IPS DF 6.9 (cell line): Measurements from ENCODE around the gene SPRR1A.

ENCODE experiments used
- DNase-seq: peaks from one replicate; pipeline ENCODE4 v3.0.0-alpha.2; 2013; ENCODE audit warnings: low read depth, low spot score
- H3K27ac ChIP-seq: one replicate; pipeline ENCODE4 v1.5.1; 2013; ENCODE audit warnings: low read length, control low read depth
- H3K27me3 ChIP-seq: 2 replicates; pipeline ENCODE4 v1.6.1; 2013; ENCODE audit warnings: mild to moderate bottlenecking, low read length; ENCODE audit not compliant: control insufficient read depth, insufficient read depth
- H3K36me3 ChIP-seq: 2 replicates; pipeline ENCODE4 v1.6.1; 2013; ENCODE audit warnings: low read length; ENCODE audit not compliant: control insufficient read depth, insufficient read depth
- H3K4me1 ChIP-seq: 2 replicates; pipeline ENCODE4 v1.6.1; 2013; ENCODE audit warnings: low read length; ENCODE audit not compliant: control insufficient read depth, insufficient read depth
- H3K4me3 ChIP-seq: 2 replicates; pipeline ENCODE4 v1.5.1; 2013; ENCODE audit warnings: mild to moderate bottlenecking, low read length
- H3K9me3 ChIP-seq: 2 replicates; pipeline ENCODE4 v1.6.1; 2013; ENCODE audit warnings: low read length, inconsistent platforms; ENCODE audit not compliant: control insufficient read depth, insufficient read depth
- WGBS: extraction: QIAGEN DNeasy Blood & Tissue Kit; methylation state at CpG from one replicate; pipeline ENCODE4 v1.1.7; 2013; ENCODE audit warnings: mixed read lengths, missing lambda C conversion rate; ENCODE audit not compliant: insufficient read length, insufficient coverage; 5-methylcytosine and 5-hydroxymethylcytosine counted together

Gene SPRR1A

GRCh38 chr1:153025797-153026196 is 41.9 kb downstream of the SPRR1A start:
- no CpG with 5 or more reads among the region's 1 CpG for WGBS
- no peaks in the 10 kb centered on the region for H3K9me3 ChIP-seq
- H3K4me1 ChIP-seq, result no peaks in the 10 kb centered on the region
- H3K27me3 ChIP-seq, result no peaks in the 10 kb centered on the region
- no peak overlapping the region for H3K27ac ChIP-seq
- no peaks in the 10 kb centered on the region for H3K36me3 ChIP-seq
- H3K4me3 ChIP-seq, result no peak overlapping the region
- no peak for DNase-seq

DNA sequence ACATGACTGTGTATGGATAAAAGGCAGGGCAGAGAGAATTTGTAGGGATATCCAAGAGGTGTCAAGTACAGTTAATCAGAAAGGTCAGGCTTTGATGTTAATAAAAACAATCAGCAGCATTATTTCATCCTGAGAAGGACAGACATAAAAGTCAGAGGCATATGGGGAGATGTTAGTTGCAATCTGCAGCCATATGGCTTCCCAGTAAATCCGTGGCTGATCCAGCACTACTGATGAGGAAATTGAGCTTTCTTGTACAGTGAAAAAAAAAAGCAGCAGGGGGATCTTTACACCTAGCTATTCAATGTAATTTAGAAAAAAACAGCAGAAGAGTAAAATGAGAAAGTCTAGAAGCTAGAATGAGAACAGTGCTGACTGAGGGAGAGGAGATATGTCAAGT is 44.9 kb downstream of the SPRR1A start:
- no CpG with 5 or more reads among the region's 1 CpG for WGBS
- H3K27me3 ChIP-seq, result no peaks in the 10 kb centered on the region
- no peak overlapping the region for H3K27ac ChIP-seq

DNA sequence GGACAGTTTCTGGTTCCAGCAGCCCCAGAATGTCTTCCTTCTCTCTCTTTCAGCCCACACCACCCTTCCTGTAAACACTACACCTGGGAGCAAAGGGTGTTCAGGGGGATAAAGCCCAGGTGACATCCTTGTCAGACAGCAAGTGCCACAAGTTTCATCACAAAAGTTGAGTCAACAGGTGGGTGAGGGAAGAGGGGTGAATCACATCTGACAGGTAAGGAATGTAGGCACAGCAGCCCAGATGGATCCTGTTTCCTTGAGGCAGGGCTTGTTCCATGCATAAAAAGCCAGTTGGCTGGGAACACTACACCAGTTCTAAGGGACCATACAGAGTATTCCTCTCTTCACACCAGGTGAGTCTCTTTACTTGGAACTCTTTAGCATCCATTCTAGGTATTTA is 47.0 kb downstream of the SPRR1A start, which contains the start of gene SPRR1B:
TSS of gene SPRR1B (plus strand) at position 309 of the 400 bp plus-strand sequence. CDS start 1,143 bp downstream, outside the sequence.
- Histone ChIP-seq H3K27ac (no peak within 1 kb of the TSS), H3K4me1 (no peaks in the 10 kb centered on the region), H3K27me3 (no peaks in the 10 kb centered on the region), H3K4me3 (no peak within 1 kb of the TSS), H3K9me3 (no peaks in the 10 kb centered on the region), H3K36me3 (no peaks in the 10 kb centered on the region)
- no peak for DNase-seq

More for the DNA sequence above, 44.9 kb downstream of the SPRR1A start:
- H3K9me3 ChIP-seq, result no peaks in the 10 kb centered on the region
- H3K4me3 ChIP-seq, result no peak overlapping the region
- H3K4me1 ChIP-seq, result no peaks in the 10 kb centered on the region
- DNase-seq, result no peak
- H3K36me3 ChIP-seq, result no peaks in the 10 kb centered on the region

GRCh38 chr1:153032073-153032472 is 48.2 kb downstream of the SPRR1A start:
- H3K9me3 ChIP-seq, result no peaks in the 10 kb centered on the region
- no peaks in the 10 kb centered on the region for H3K27me3 ChIP-seq
- H3K36me3 ChIP-seq, result no peaks in the 10 kb centered on the region
- no peaks in the 10 kb centered on the region for H3K4me1 ChIP-seq
- H3K4me3 ChIP-seq, result no peak overlapping the region
- no peak overlapping the region for H3K27ac ChIP-seq
- no peak for DNase-seq

- DNase-seq, result peak; percentile 27
- H3K27me3 ChIP-seq, result no peaks in the 10 kb centered on the region
- no CpG with 5 or more reads among the region's 3 CpGs for WGBS
These were observed 48.9 kb downstream of the SPRR1A start for GRCh38 chr1:153032677-153033308.

GRCh38 chr1:153035211-153035610 is 51.3 kb downstream of the SPRR1A start:
- H3K27me3 ChIP-seq, result no peaks in the 10 kb centered on the region
- no peak for DNase-seq
- no peaks in the 10 kb centered on the region for H3K9me3 ChIP-seq
- H3K36me3 ChIP-seq, result no peaks in the 10 kb centered on the region
- no peaks in the 10 kb centered on the region for H3K4me1 ChIP-seq
- H3K4me3 ChIP-seq, result no peak overlapping the region
- WGBS, result no CpG with 5 or more reads among the region's 1 CpG
- H3K27ac ChIP-seq, result no peak overlapping the region

More at GRCh38 chr1:153032677-153033308, 48.9 kb downstream of the SPRR1A start:
- Histone ChIP-seq H3K27ac (no peak overlapping the region), H3K36me3 (no peaks in the 10 kb centered on the region), H3K9me3 (no peaks in the 10 kb centered on the region), H3K4me1 (no peaks in the 10 kb centered on the region), H3K4me3 (no peak overlapping the region)
